ENCODE measurements around the gene CORIN. TPM values are rescaled to one million over a fixed set of nuclear protein-coding genes. Genes with fewer than 3 reads are reported as not detected.

Gene CORIN
- polyA plus RNA-seq, 1 donor from 2014 or later, result 0.25 TPM

- no peak overlapping the region for H2AFZ ChIP-seq (ENCODE audit: low read depth, low read length)
- H3K9ac ChIP-seq (ENCODE audit: low read length), result no peak overlapping the region
- H3K36me3 ChIP-seq (ENCODE audit: insufficient read depth, low read length), result no peaks in the 10 kb centered on the region
- no peak overlapping the region for H3K4me2 ChIP-seq (ENCODE audit: low read length)
- H3K79me2 ChIP-seq (replicated peaks; ENCODE audit: insufficient read depth, low read length), result no peaks in the 10 kb centered on the region
- H3K9me3 ChIP-seq (ENCODE audit: low read length), result no peaks in the 10 kb centered on the region
- no peaks in the 10 kb centered on the region for H3K27me3 ChIP-seq (ENCODE audit: insufficient read depth, low read depth, low read length)
- no peak overlapping the region for H3K4me3 ChIP-seq (ENCODE audit: low read length)
- no peaks in the 10 kb centered on the region for H3F3A ChIP-seq (ENCODE audit: insufficient read depth, low read length, poor library complexity, severe bottlenecking)
- TF ChIP-seq SMC3 (conservative IDR thresholded peaks at IDR 0.05; ENCODE audit: poor library complexity), result no peak
- no peaks in the 10 kb centered on the region for H4K20me1 ChIP-seq (ENCODE audit: insufficient read depth)
- no peaks in the 10 kb centered on the region for H3K9me2 ChIP-seq (ENCODE audit: insufficient read depth, low read length)
- no peak overlapping the region for H3K27ac ChIP-seq (ENCODE audit: low read length)
Measured at GRCh38 chr4:47719576-47719975, 118.3 kb downstream of the CORIN start.

- Histone ChIP-seq H3K36me3 (ENCODE audit: insufficient read depth, low read length) (no peaks in the 10 kb centered on the region), H3K27me3 (ENCODE audit: insufficient read depth, low read depth, low read length) (no peaks in the 10 kb centered on the region), H2AFZ (ENCODE audit: low read depth, low read length) (no peak overlapping the region), H3K9me3 (ENCODE audit: low read length) (no peaks in the 10 kb centered on the region), H3K4me3 (ENCODE audit: low read length) (no peak overlapping the region), H3K9me2 (ENCODE audit: insufficient read depth, low read length) (no peaks in the 10 kb centered on the region), H3K4me2 (ENCODE audit: low read length) (no peak overlapping the region), H3K9ac (ENCODE audit: low read length) (no peak overlapping the region), H3K79me2 (replicated peaks; ENCODE audit: insufficient read depth, low read length) (no peaks in the 10 kb centered on the region), H3F3A (ENCODE audit: insufficient read depth, low read length, poor library complexity, severe bottlenecking) (no peaks in the 10 kb centered on the region), H3K27ac (ENCODE audit: low read length) (no peak overlapping the region), H4K20me1 (ENCODE audit: insufficient read depth) (no peaks in the 10 kb centered on the region)
- TF ChIP-seq SMC3 (conservative IDR thresholded peaks at IDR 0.05; ENCODE audit: poor library complexity), result no peak
- TF ChIP-seq TAF1 (IDR thresholded peaks at IDR 0.05; ENCODE audit: low read depth), result no peak
- TF ChIP-seq EZH2 (IDR thresholded peaks at IDR 0.05; ENCODE audit: borderline replicate concordance, insufficient read depth, low read length, poor library complexity, severe bottlenecking), result no peak
- TF ChIP-seq CTCF (IDR thresholded peaks at IDR 0.05; ENCODE audit: poor library complexity, severe bottlenecking), result no peak
- no peak for TF ChIP-seq EP300 (conservative IDR thresholded peaks at IDR 0.05; ENCODE audit: poor library complexity, severe bottlenecking)
- TF ChIP-seq REST (IDR thresholded peaks at IDR 0.05; ENCODE audit: borderline replicate concordance), result no peak
- TF ChIP-seq POLR2AphosphoS5 (IDR thresholded peaks at IDR 0.05), result no peak
- no peak for TF ChIP-seq RAD21 (conservative IDR thresholded peaks at IDR 0.05)
Measured at GRCh38 chr4:47718696-47719095, 119.2 kb downstream of the CORIN start.

GRCh38 chr4:47717188-47717587 is 120.7 kb downstream of the CORIN start:
- no peaks in the 10 kb centered on the region for H3K79me2 ChIP-seq (replicated peaks; ENCODE audit: insufficient read depth, low read length)
- H3K9me2 ChIP-seq (ENCODE audit: insufficient read depth, low read length), result no peaks in the 10 kb centered on the region
- H3K36me3 ChIP-seq (ENCODE audit: insufficient read depth, low read length), result no peaks in the 10 kb centered on the region
- no peak overlapping the region for H3K27ac ChIP-seq (ENCODE audit: low read length)
- no peaks in the 10 kb centered on the region for H3F3A ChIP-seq (ENCODE audit: insufficient read depth, low read length, poor library complexity, severe bottlenecking)
- no peak for TF ChIP-seq RAD21 (conservative IDR thresholded peaks at IDR 0.05)
- TF ChIP-seq TAF1 (IDR thresholded peaks at IDR 0.05; ENCODE audit: low read depth), result no peak
- TF ChIP-seq REST (IDR thresholded peaks at IDR 0.05; ENCODE audit: borderline replicate concordance), result no peak
- no peak for TF ChIP-seq CTCF (IDR thresholded peaks at IDR 0.05; ENCODE audit: poor library complexity, severe bottlenecking)
- TF ChIP-seq POLR2AphosphoS5 (IDR thresholded peaks at IDR 0.05), result no peak
- TF ChIP-seq EP300 (conservative IDR thresholded peaks at IDR 0.05; ENCODE audit: poor library complexity, severe bottlenecking), result no peak
- no peak for TF ChIP-seq EZH2 (IDR thresholded peaks at IDR 0.05; ENCODE audit: borderline replicate concordance, insufficient read depth, low read length, poor library complexity, severe bottlenecking)
- H3K4me3 ChIP-seq (ENCODE audit: low read length), result no peak overlapping the region
- no peak overlapping the region for H3K9ac ChIP-seq (ENCODE audit: low read length)
- no peak overlapping the region for H3K4me2 ChIP-seq (ENCODE audit: low read length)
- H3K27me3 ChIP-seq (ENCODE audit: insufficient read depth, low read depth, low read length), result no peaks in the 10 kb centered on the region
- no peaks in the 10 kb centered on the region for H3K9me3 ChIP-seq (ENCODE audit: low read length)
- no peaks in the 10 kb centered on the region for H4K20me1 ChIP-seq (ENCODE audit: insufficient read depth)
- H2AFZ ChIP-seq (ENCODE audit: low read depth, low read length), result no peak overlapping the region
